Ishikawa (cell line): ENCODE measurements around the gene ZNF609.

Source experiments
- CEBPB ChIP-seq: IDR thresholded peaks from 2 replicates; pipeline ENCODE4 v1.6.1; 2012
- CREB1 ChIP-seq: IDR thresholded peaks from 2 replicates; pipeline ENCODE4 v1.6.1; 2012; ENCODE audit warnings: low read depth
- EGR1 ChIP-seq: IDR thresholded peaks from 2 replicates; pipeline ENCODE4 v1.6.1; 2012
- EP300 ChIP-seq: IDR thresholded peaks from 2 replicates; pipeline ENCODE4 v1.6.1; 2012; ENCODE audit warnings: borderline replicate concordance
- FOXM1 ChIP-seq: IDR thresholded peaks from 2 replicates; pipeline ENCODE4 v1.6.1; 2012; ENCODE audit warnings: low read depth, borderline replicate concordance
- MAX ChIP-seq: IDR thresholded peaks from 2 replicates; pipeline ENCODE4 v1.6.1; 2012
- RAD21 ChIP-seq: IDR thresholded peaks from 2 replicates; pipeline ENCODE4 v1.6.1; 2012; ENCODE audit warnings: low read depth
- REST ChIP-seq: IDR thresholded peaks from 2 replicates; pipeline ENCODE4 v1.6.1; 2012; ENCODE audit warnings: low read depth, mild to moderate bottlenecking
- TAF1 ChIP-seq: IDR thresholded peaks from 2 replicates; pipeline ENCODE4 v1.6.1; 2012; ENCODE audit warnings: low read depth, mild to moderate bottlenecking
- TCF12 ChIP-seq: IDR thresholded peaks from 2 replicates; pipeline ENCODE4 v1.6.1; 2012; ENCODE audit warnings: low read depth
- TEAD4 ChIP-seq: IDR thresholded peaks from 2 replicates; pipeline ENCODE4 v1.6.1; 2012
- USF1 ChIP-seq: IDR thresholded peaks from 2 replicates; pipeline ENCODE4 v1.6.1; 2012
- ZBTB7A ChIP-seq: IDR thresholded peaks from 2 replicates; pipeline ENCODE4 v1.6.1; 2012; ENCODE audit warnings: low read depth

- TF ChIP-seq CEBPB (no peak), EP300 (no peak), REST (no peak), CREB1 (no peak), USF1 (no peak), TCF12 (no peak), FOXM1 (no peak), TAF1 (no peak), MAX (no peak), RAD21 (no peak), TEAD4 (no peak), EGR1 (no peak), ZBTB7A (no peak)
These were observed 123.6 kb downstream of the ZNF609 start for GRCh38 chr15:64583983-64584382.
